ENCODE data around the gene KRTAP5-11.
"Not testable (repeated sequence)": the region's sequence is repeated elsewhere in the genome, so short reads cannot be mapped to it uniquely, and the experiment has no call there.

Gene KRTAP5-11

GRCh38 chr11:71554996-71555395 is 27.7 kb downstream of the KRTAP5-11 start:
- no peak for DNase-seq

- peak; percentile 62 for DNase-seq
These were observed 31.0 kb downstream of the KRTAP5-11 start for GRCh38 chr11:71551711-71552110.

- peak; percentile 27 for DNase-seq
These were observed 33.9 kb downstream of the KRTAP5-11 start for GRCh38 chr11:71548716-71549151.

- DNase-seq, result no peak
These were observed 34.6 kb downstream of the KRTAP5-11 start, which contains the start of gene KRTAP5-9 for GRCh38 chr11:71548120-71548519. Gene KRTAP5-9 (plus strand): TSS chr11:71548420. CDS start chr11:71548658, 238 bp downstream.

GRCh38 chr11:71545405-71545966 is 37.2 kb downstream of the KRTAP5-11 start:
- DNase-seq, result no peak

- no peak for DNase-seq
These were observed 38.0 kb downstream of the KRTAP5-11 start for GRCh38 chr11:71544525-71545214.

- peak; percentile 81 for DNase-seq
These were observed 38.8 kb downstream of the KRTAP5-11 start for GRCh38 chr11:71543866-71544265.

GRCh38 chr11:71542879-71543777 is 39.5 kb downstream of the KRTAP5-11 start:
- no peak for DNase-seq

- no peak for DNase-seq
These were observed 40.3 kb downstream of the KRTAP5-11 start for GRCh38 chr11:71542382-71542781.

GRCh38 chr11:71540521-71541304 is 42.0 kb downstream of the KRTAP5-11 start:
- DNase-seq, result not testable (repeated sequence)

- not testable (repeated sequence) for DNase-seq
These were observed 42.7 kb downstream of the KRTAP5-11 start for GRCh38 chr11:71539971-71540370.

- DNase-seq, result no peak
These were observed 43.7 kb downstream of the KRTAP5-11 start for GRCh38 chr11:71539017-71539416.

GRCh38 chr11:71538666-71538990 is 44.0 kb downstream of the KRTAP5-11 start:
- DNase-seq, result no peak

GRCh38 chr11:71537977-71538665 is 44.6 kb downstream of the KRTAP5-11 start, which contains the start of gene KRTAP5-8:
Gene KRTAP5-8 (plus strand): TSS chr11:71538025. CDS start chr11:71538056, 31 bp downstream.
- DNase-seq, result not testable (repeated sequence)

GRCh38 chr11:71537537-71537936 is 45.1 kb downstream of the KRTAP5-11 start:
- DNase-seq, result no peak

GRCh38 chr11:71535825-71536224 is 46.9 kb downstream of the KRTAP5-11 start:
- no peak for DNase-seq

GRCh38 chr11:71534711-71535608 is 47.7 kb downstream of the KRTAP5-11 start:
- peak; percentile 91 for DNase-seq

GRCh38 chr11:71532036-71532610 is 50.6 kb downstream of the KRTAP5-11 start:
- DNase-seq, result no peak

Data from hematopoietic multipotent progenitor cell treated with erythropoietin and hydrocortisone succinate and interleukin-3 and kit ligand, for 4 days (in vitro differentiated cells).